ENCODE results near the gene TBC1D4.

Gene TBC1D4

DNA sequence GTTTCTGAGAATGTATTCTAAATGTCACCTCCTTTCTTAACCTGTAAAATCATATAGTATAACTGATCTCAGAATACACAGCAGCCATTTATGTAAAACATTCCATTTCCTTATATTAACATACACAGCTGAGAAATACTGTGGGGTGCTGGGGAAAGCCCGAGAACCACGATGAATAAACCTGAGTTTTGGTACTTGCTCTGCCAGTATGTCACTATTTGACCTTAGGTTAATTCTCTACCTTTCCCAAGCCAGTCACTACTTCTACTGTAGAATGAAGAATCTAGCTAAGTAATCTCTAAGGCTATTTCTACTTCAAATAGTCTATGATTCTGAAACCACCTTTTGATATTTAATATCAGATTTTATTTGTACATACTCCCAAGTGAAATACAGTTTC is 173.7 kb downstream of the TBC1D4 start:
- TF ChIP-seq TAF1 (IDR thresholded peaks at IDR 0.05; ENCODE audit: borderline replicate concordance, insufficient read depth, low read length) (no peak), POLR2AphosphoS5 (IDR thresholded peaks at IDR 0.05; ENCODE audit: low read depth, low read length) (no peak), SIN3A (IDR thresholded peaks at IDR 0.05; ENCODE audit: borderline replicate concordance, insufficient read depth, low read length) (no peak), FOXP2 (optimal IDR thresholded peaks at IDR 0.05; ENCODE audit: borderline replicate concordance, extremely low read depth, extremely low read length, insufficient read depth) (no peak)
- TF ChIP-seq, protein P1, sequence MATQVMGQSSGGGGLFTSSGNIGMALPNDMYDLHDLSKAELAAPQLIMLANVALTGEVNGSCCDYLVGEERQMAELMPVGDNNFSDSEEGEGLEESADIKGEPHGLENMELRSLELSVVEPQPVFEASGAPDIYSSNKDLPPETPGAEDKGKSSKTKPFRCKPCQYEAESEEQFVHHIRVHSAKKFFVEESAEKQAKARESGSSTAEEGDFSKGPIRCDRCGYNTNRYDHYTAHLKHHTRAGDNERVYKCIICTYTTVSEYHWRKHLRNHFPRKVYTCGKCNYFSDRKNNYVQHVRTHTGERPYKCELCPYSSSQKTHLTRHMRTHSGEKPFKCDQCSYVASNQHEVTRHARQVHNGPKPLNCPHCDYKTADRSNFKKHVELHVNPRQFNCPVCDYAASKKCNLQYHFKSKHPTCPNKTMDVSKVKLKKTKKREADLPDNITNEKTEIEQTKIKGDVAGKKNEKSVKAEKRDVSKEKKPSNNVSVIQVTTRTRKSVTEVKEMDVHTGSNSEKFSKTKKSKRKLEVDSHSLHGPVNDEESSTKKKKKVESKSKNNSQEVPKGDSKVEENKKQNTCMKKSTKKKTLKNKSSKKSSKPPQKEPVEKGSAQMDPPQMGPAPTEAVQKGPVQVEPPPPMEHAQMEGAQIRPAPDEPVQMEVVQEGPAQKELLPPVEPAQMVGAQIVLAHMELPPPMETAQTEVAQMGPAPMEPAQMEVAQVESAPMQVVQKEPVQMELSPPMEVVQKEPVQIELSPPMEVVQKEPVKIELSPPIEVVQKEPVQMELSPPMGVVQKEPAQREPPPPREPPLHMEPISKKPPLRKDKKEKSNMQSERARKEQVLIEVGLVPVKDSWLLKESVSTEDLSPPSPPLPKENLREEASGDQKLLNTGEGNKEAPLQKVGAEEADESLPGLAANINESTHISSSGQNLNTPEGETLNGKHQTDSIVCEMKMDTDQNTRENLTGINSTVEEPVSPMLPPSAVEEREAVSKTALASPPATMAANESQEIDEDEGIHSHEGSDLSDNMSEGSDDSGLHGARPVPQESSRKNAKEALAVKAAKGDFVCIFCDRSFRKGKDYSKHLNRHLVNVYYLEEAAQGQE (IDR thresholded peaks at IDR 0.05; ENCODE audit: insufficient read depth in 1 of 2, low read depth in 2 of 2, low read length in 2 of 2): no peak

DNA sequence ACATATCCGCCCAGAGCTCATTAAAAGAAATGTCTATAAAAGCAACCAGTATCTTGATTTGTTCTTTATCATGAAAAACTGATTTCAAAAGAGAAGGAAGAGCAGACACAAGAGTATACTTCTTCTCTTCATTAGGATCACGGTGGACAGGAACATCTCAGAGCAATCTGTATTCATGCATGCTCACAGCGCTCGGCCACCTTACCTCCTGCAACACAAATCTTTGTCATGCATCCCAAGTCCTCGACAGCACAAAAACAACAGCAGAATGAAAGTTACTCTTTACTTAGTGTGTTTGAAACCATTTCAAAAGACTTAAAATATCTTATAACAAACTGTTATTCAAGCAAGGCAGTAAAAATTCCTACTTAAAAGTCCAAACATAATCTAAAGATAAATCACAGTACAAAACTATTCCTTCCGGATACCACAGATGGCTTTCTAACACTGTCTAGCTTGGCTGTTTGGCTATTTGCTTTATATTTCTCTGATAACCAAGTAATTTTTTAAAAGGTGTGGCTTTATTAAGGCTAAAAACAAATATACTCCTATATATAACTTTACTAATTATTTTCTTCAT is 174.5 kb downstream of the TBC1D4 start:
- TF ChIP-seq, protein P1 (IDR thresholded peaks at IDR 0.05; ENCODE audit: insufficient read depth in 1 of 2, low read depth in 2 of 2, low read length in 2 of 2): no peak
- TF ChIP-seq SIN3A (IDR thresholded peaks at IDR 0.05; ENCODE audit: borderline replicate concordance, insufficient read depth, low read length) (no peak), FOXP2 (optimal IDR thresholded peaks at IDR 0.05; ENCODE audit: borderline replicate concordance, extremely low read depth, extremely low read length, insufficient read depth) (no peak), TAF1 (IDR thresholded peaks at IDR 0.05; ENCODE audit: borderline replicate concordance, insufficient read depth, low read length) (no peak)

DNA sequence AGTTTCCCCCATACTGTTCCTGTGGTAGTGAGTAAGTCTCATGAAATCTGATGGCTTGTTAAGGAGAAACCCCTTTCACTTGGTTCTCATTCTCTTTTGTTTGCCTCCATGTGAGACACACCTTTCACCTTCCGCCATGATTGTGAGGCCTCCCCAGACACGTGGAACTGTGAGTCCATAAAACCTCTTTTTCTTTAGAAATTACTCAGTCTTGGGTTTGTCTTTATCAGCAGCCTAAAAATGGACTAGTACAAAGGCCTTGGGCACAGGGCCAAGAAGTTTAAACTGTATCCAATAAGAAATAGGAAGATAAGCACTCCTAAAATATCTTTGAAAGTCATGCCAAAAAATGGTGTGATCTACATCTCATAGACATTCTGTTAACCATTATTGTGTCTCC is 176.9 kb downstream of the TBC1D4 start:
- TF ChIP-seq TAF1 (IDR thresholded peaks at IDR 0.05; ENCODE audit: borderline replicate concordance, insufficient read depth, low read length) (no peak), SIN3A (IDR thresholded peaks at IDR 0.05; ENCODE audit: borderline replicate concordance, insufficient read depth, low read length) (no peak), POLR2AphosphoS5 (IDR thresholded peaks at IDR 0.05; ENCODE audit: low read depth, low read length) (no peak), FOXP2 (optimal IDR thresholded peaks at IDR 0.05; ENCODE audit: borderline replicate concordance, extremely low read depth, extremely low read length, insufficient read depth) (no peak)
- TF ChIP-seq, protein P1 (IDR thresholded peaks at IDR 0.05; ENCODE audit: insufficient read depth in 1 of 2, low read depth in 2 of 2, low read length in 2 of 2): no peak

DNA sequence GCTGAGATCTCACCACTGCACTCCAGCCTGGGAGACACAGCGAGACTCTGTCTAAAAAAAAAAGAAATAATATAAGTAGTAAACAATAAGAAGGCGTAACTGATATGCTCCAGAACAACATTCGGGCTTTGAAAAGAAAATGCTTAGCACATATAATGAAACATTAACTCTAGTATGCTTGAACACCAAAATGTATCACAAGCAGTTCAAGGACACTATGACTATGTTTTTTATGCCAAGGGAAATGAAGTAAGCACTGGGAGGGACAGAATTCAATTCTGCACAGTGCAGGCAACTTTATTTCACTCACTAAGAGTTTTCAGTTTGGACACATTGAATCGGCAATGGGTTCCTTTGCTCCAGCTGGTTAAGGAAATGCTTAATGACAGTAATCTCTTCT is 178.7 kb downstream of the TBC1D4 start:
- TF ChIP-seq, protein P1 (IDR thresholded peaks at IDR 0.05; ENCODE audit: insufficient read depth in 1 of 2, low read depth in 2 of 2, low read length in 2 of 2): no peak
- TF ChIP-seq POLR2AphosphoS5 (IDR thresholded peaks at IDR 0.05; ENCODE audit: low read depth, low read length) (no peak), TAF1 (IDR thresholded peaks at IDR 0.05; ENCODE audit: borderline replicate concordance, insufficient read depth, low read length) (no peak), FOXP2 (optimal IDR thresholded peaks at IDR 0.05; ENCODE audit: borderline replicate concordance, extremely low read depth, extremely low read length, insufficient read depth) (no peak), SIN3A (IDR thresholded peaks at IDR 0.05; ENCODE audit: borderline replicate concordance, insufficient read depth, low read length) (no peak)
